ENCODE measurements around the gene LAMB2. TPM values are rescaled to one million over a fixed set of nuclear protein-coding genes. Genes with fewer than 3 reads are reported as not detected.
A peak's percentile ranks its signal among the peaks of the same experiment; 100 is the strongest.

Gene LAMB2
- total and polyA plus RNA-seq, 2 of the 8 experiments (the other 6 are each of a cell fraction or from before 2014, with no cell fraction given), result 112 to 153 TPM

DNA sequence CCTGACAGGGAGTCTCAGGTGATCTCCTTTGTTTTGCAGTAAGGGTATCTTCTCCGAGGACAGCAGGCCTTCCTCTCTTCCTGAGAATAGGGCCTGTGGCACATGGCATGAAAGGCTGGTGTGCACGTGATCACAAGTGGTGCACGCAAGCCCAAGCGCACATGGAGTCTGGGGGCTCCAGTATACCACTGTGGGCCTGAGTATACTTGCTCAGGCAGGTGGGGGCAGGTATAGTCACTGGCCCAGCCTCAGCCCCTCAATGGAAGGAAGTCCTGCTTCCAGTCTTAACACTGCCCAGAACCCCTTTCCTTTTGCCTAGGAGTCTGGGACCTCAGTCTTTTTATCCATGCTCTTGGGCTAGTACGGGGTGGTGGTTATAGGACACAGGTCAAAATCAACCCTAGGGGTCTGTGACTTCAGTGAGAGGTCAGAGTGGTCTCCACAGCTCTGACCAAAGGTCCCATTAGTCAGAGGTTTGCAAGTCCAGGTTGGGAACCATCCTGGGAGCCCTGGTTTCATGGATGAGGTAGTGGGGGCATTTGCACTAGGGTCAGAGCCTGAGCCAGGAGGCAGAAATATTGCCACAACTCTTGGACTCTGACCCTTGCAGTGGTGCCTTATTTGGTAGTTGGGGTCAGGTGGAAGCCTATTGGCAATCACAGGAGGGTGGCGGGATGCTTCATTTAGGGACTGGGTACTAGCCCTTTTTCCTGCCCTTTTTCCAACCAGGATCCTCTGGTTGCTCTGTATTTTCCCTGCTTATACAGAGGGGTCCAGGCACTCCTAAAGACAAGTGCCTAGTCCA, 34.1 kb upstream of the LAMB2 start:
- Histone ChIP-seq H2BK20ac (ENCODE audit: low read length) (no peak overlapping the region), H2BK12ac (ENCODE audit: low read depth, low read length) (0 out of 2 replicates have a peak overlapping the region, but pooled peaks have one; percentile 7), H3K4me1 (replicated peaks in 1 of 4; ENCODE audit: control insufficient read depth in 3 of 4, insufficient read depth in 4 of 4, low read length in 3 of 4) (peaks cover 2 to 11% (median 4%) of the 10 kb centered on the region in 4 experiments), H3K36me3 (ENCODE audit: control insufficient read depth in 2 of 4, insufficient read depth in 4 of 4, low read length in 3 of 4) (peaks cover 5 to 20% (median 12%) of the 10 kb centered on the region in 4 experiments), H3K4ac (replicated peaks; ENCODE audit: insufficient read length, low read depth, low read length) (peak overlapping the region; percentile 37), H3K18ac (ENCODE audit: extremely low read depth, low read length) (no peak overlapping the region), H4K20me1 (replicated peaks in 1 of 2; ENCODE audit: control insufficient read depth in 1 of 2, insufficient read depth in 2 of 2, low read length in 2 of 2) (peaks cover 3 to 5% of the 10 kb centered on the region in 2 experiments), H3K4me2 (ENCODE audit: insufficient read depth in 1 of 2, low read depth in 2 of 2, low read length in 2 of 2) (peak overlapping the region; percentile 77 to 99), H3K9me3 (ENCODE audit: insufficient read depth in 2 of 2, low read depth in 1 of 2, low read length in 1 of 2) (no peaks in the 10 kb centered on the region), H3K27me3 (replicated peaks in 1 of 4; ENCODE audit: control insufficient read depth in 3 of 4, extremely low read depth in 1 of 4, insufficient read depth in 3 of 4, low read length in 3 of 4) (peaks cover 0 to 3% (median 0%) of the 10 kb centered on the region in 4 experiments; a peak in 2 of 7 replicates), H3K23me2 (ENCODE audit: low read depth, low read length) (peaks cover 15% of the 10 kb centered on the region), H2BK5ac (ENCODE audit: low read depth, low read length) (0 out of 2 replicates have a peak overlapping the region, but pooled peaks have one; percentile 47), H3K56ac (replicated peaks; ENCODE audit: insufficient read length, low read depth, low read length) (no peak overlapping the region), H4K8ac (ENCODE audit: extremely low read depth, insufficient read depth, low read length) (peak overlapping the region; percentile 72), H3K79me2 (ENCODE audit: control insufficient read depth in 1 of 2, insufficient read depth in 2 of 2, low read length in 2 of 2) (peaks cover 9 to 25% of the 10 kb centered on the region in 2 experiments; a peak in 3 of 4 replicates), H4K5ac (ENCODE audit: insufficient read length, low read depth, low read length) (peak overlapping the region; percentile 50), H3K27ac (ENCODE audit: low read depth, low read length) (no peak overlapping the region; the same call in 1 of the 2 replicates), H3K23ac (ENCODE audit: insufficient read length) (no peak overlapping the region), H2AK5ac (ENCODE audit: low read depth, low read length) (no peak overlapping the region), H3K4me3 (ENCODE audit: extremely low read depth in 1 of 4, insufficient read depth in 2 of 4, low read depth in 3 of 4, low read length in 4 of 4) (peak overlapping the region; percentile 86 to 100 (median 94); a peak in 7 of 8 replicates), H2AFZ (ENCODE audit: low read length) (peak overlapping the region; percentile 74; the same call in 1 of the 2 replicates), H3K9ac (replicated peaks in 1 of 4; ENCODE audit: extremely low read depth in 1 of 4, low read depth in 3 of 4, low read length in 3 of 4) (peak overlapping the region in 1 of 4 experiments; percentile 16; a peak in 1 of 7 replicates), H2BK15ac (ENCODE audit: low read length) (0 out of 2 replicates have a peak overlapping the region, but pooled peaks have one; percentile 16), H2BK120ac (replicated peaks; ENCODE audit: low read depth, low read length) (no peak overlapping the region), H3K79me1 (ENCODE audit: low read depth, low read length) (peaks cover 23% of the 10 kb centered on the region), H4K91ac (replicated peaks; ENCODE audit: insufficient read length, low read length) (no peak overlapping the region), H3K14ac (ENCODE audit: insufficient read length) (no peak overlapping the region)
- CTCF ChIA-PET (ENCODE audit: partially characterized antibody), result interaction anchor here (1.0 to 5.9 kb wide), 2 partner anchors 10 to 128 kb away, joined by 3 to 38 read pairs; no protein-coding TSS in a partner anchor
- FAIRE-seq (no peak), DNase-seq (ENCODE audit: low read depth in 1 of 2, low spot score in 2 of 2) (no peak)
- WGBS, 2 experiments (ENCODE audit: extremely low coverage in 1 of 2, insufficient coverage in 1 of 2, insufficient read length in 1 of 2, insufficient replicate concordance in 2 of 2, low coverage in 1 of 2, low lambda C conversion rate in 2 of 2, missing lambda C conversion rate in 1 of 2), result 90% methylated on average over 6 of the region's 6 CpGs; no CpG with 5 or more reads in 1 of the 2 experiments
- POLR2A ChIA-PET (ENCODE audit: partially characterized antibody), result interaction anchor here (0.6 to 2.5 kb wide), 2 partner anchors 9 to 73 kb away, joined by 3 to 6 read pairs; partner anchors contain the start of gene QRICH1
- TF ChIP-seq, protein P1, sequence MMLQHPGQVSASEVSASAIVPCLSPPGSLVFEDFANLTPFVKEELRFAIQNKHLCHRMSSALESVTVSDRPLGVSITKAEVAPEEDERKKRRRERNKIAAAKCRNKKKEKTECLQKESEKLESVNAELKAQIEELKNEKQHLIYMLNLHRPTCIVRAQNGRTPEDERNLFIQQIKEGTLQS (IDR thresholded peaks at IDR 0.05; ENCODE audit: insufficient read depth, low read depth, low read length), result no peak
- TF ChIP-seq SRF (IDR thresholded peaks at IDR 0.05; ENCODE audit: low read depth, low read length) (no peak), SUZ12 (IDR thresholded peaks at IDR 0.05; ENCODE audit: low read length) (no peak), POLR2A (IDR thresholded peaks at IDR 0.05; ENCODE audit: control extremely low read depth in 1 of 2, low read depth in 2 of 2, low read length in 2 of 2) (no peak), YY1 (IDR thresholded peaks at IDR 0.05; ENCODE audit: low read depth, low read length) (no peak), JUN (IDR thresholded peaks at IDR 0.05; ENCODE audit: low read depth, low read length) (no peak), ZNF274 (IDR thresholded peaks at IDR 0.05; ENCODE audit: borderline replicate concordance, extremely low read depth, low read length) (no peak), CEBPB (IDR thresholded peaks at IDR 0.05; ENCODE audit: low read depth, low read length) (no peak), TBP (IDR thresholded peaks at IDR 0.05; ENCODE audit: low read depth, low read length) (no peak), MAFK (IDR thresholded peaks at IDR 0.05; ENCODE audit: low read depth, low read length) (no peak), KDM5A (IDR thresholded peaks at IDR 0.05; ENCODE audit: low read length) (no peak), SP2 (IDR thresholded peaks at IDR 0.05; ENCODE audit: low read length) (no peak)
